Hematopoietic multipotent progenitor cell treated with erythropoietin and hydrocortisone succinate and interleukin-3 and kit ligand, for 8 days (in vitro differentiated cells): Measurements from ENCODE around the gene GYPC.
A peak's percentile ranks its signal among the peaks of the same experiment; 100 is the strongest.

Experiments used
- DNase-seq: peaks from one replicate; pipeline ENCODE4 v3.0.0-alpha.2; 2015

Gene GYPC

GRCh38 chr2:126652323-126652891 lies 3.6 kb upstream of the GYPC start:
- DNase-seq, result no peak

GRCh38 chr2:126653109-126653508 lies 2.8 kb upstream of the GYPC start:
- no peak for DNase-seq

GRCh38 chr2:126653761-126654160 lies 2.2 kb upstream of the GYPC start:
- DNase-seq, result no peak

- peak; percentile 80 for DNase-seq
These were observed 907 bp upstream of the GYPC start for GRCh38 chr2:126655051-126655450.

GRCh38 chr2:126656431-126657147 lies 631 bp downstream of the GYPC start:
- DNase-seq, result peak; percentile 46

- peak; percentile 84 for DNase-seq
These were observed 1.2 kb downstream of the GYPC start for GRCh38 chr2:126657148-126657635.

- DNase-seq, result peak; percentile 81
These were observed 1.8 kb downstream of the GYPC start for GRCh38 chr2:126657636-126658318.

- peak; percentile 62 for DNase-seq
These were observed 2.5 kb downstream of the GYPC start for GRCh38 chr2:126658319-126658904.

- DNase-seq, result peak; percentile 89
These were observed 3.1 kb downstream of the GYPC start for GRCh38 chr2:126658905-126659561.

- DNase-seq, result peak; percentile 92
These were observed 3.9 kb downstream of the GYPC start for GRCh38 chr2:126659562-126660467.

- DNase-seq, result no peak
These were observed 5.0 kb downstream of the GYPC start for GRCh38 chr2:126660971-126661370.

- DNase-seq, result peak; percentile 98
These were observed 5.9 kb downstream of the GYPC start for GRCh38 chr2:126661702-126662500.

- peak; percentile 52 for DNase-seq
These were observed 6.7 kb downstream of the GYPC start for GRCh38 chr2:126662621-126663020.

GRCh38 chr2:126663184-126663963 lies 7.4 kb downstream of the GYPC start:
- DNase-seq, result no peak

GRCh38 chr2:126664234-126664633 lies 8.3 kb downstream of the GYPC start:
- DNase-seq, result peak; percentile 61

- DNase-seq, result no peak
These were observed 8.7 kb downstream of the GYPC start for GRCh38 chr2:126664639-126665038.

- no peak for DNase-seq
These were observed 9.5 kb downstream of the GYPC start for GRCh38 chr2:126665483-126665882.

GRCh38 chr2:126668254-126668653 lies 12.3 kb downstream of the GYPC start:
- no peak for DNase-seq

- DNase-seq, result no peak
These were observed 13.8 kb downstream of the GYPC start for GRCh38 chr2:126669772-126670171.

GRCh38 chr2:126671488-126671887 lies 15.5 kb downstream of the GYPC start:
- DNase-seq, result no peak
